Stomach (tissue), 9 donors: ENCODE results near the gene COL25A1. TPM values are rescaled to one million over a fixed set of nuclear protein-coding genes. Genes with fewer than 3 reads are reported as not detected.
A peak's percentile ranks its signal among the peaks of the same experiment; 100 is the strongest.

ENCODE experiments used
- DNase-seq, 2 donors: peaks; one replicate each; pipeline versions ENCODE4 v3.0.0 to v3.0.0-alpha.2; 2013 to 2019
- H3K27ac ChIP-seq, 5 donors: fragments of 200-600 bp in 4 of 5; sonication (generic) in 4 of 5; one replicate each; pipeline ENCODE4 v1.5.1; 2013 to 2019; ENCODE audit warnings: mild to moderate bottlenecking in 1 of 5, moderate library complexity in 1 of 5
- H3K27me3 ChIP-seq, 3 donors: fragments of 200-600 bp; sonication (generic); one replicate each; pipeline ENCODE4 v1.5.1; 2017 to 2019; ENCODE audit warnings: mixed run types in 1 of 3
- H3K36me3 ChIP-seq, 4 donors: fragments of 200-600 bp; sonication (generic); 1 replicate in 3 of 4; 2 replicates in 1 of 4; pipeline ENCODE4 v1.5.1; 2016 to 2019
- H3K4me1 ChIP-seq, 4 donors: fragments of 200-600 bp; sonication (generic); one replicate each; pipeline ENCODE4 v1.5.1; 2016 to 2019
- H3K4me3 ChIP-seq, 4 donors: fragments of 200-600 bp; sonication (generic) in 3 of 4; one replicate each; pipeline ENCODE4 v1.5.1; 2016 to 2019; ENCODE audit warnings: mild to moderate bottlenecking in 1 of 4
- H3K9me3 ChIP-seq, 4 donors: fragments of 200-600 bp; sonication (generic); one replicate each; pipeline ENCODE4 v1.5.1; 2016 to 2019
- CTCF ChIP-seq, 7 experiments: fragments of 450-650 bp in 4 of 7; fragments of 200-600 bp in 3 of 7; sonication (generic) in 3 of 7; IDR thresholded peaks; one replicate each; pipeline ENCODE4 v1.5.1; 2016 to 2019; ENCODE audit warnings: antibody characterized with exemption in 7 of 7, control low read depth in 2 of 7, mild to moderate bottlenecking in 1 of 7
- EP300 ChIP-seq: sonication (generic); formaldehyde crosslinking; IDR thresholded peaks from one replicate; pipeline ENCODE4 v1.6.1; 2017; ENCODE audit warnings: antibody characterized with exemption
- POLR2A ChIP-seq, 4 donors: fragments of 450-650 bp; IDR thresholded peaks; one replicate each; pipeline ENCODE4 v1.6.1; 2016; ENCODE audit warnings: antibody characterized with exemption in 4 of 4, control low read depth in 2 of 4, mild to moderate bottlenecking in 1 of 4, moderate library complexity in 1 of 4
- POLR2AphosphoS5 ChIP-seq, 3 donors: sonication (generic); formaldehyde crosslinking; IDR thresholded peaks; one replicate each; pipeline ENCODE4 v1.6.1; 2016; ENCODE audit warnings: antibody characterized with exemption in 3 of 3
- WGBS, 5 donors: extraction: QIAGEN DNeasy Blood & Tissue Kit in 3 of 5; methylation state at CpG; one replicate each; pipeline versions ENCODE4 v1.1.5 to v1.1.7; 2013 to 2018; 5-methylcytosine and 5-hydroxymethylcytosine counted together
- intact Hi-C: fragments of 100-400 bp; cut with DNase I; formaldehyde crosslinking; loops from one replicate; pipeline ENCODE4 v1.15.1; 2023; ENCODE audit warnings: low total_unique reads
- polyA plus RNA-seq, 3 donors: library from polyadenylated mRNA; stranded (reverse); fragments of 200-250 nt; gene quantifications; one replicate each; pipeline ENCODE4 v1.2.3, GENCODE V29; 2013
- total RNA-seq, 5 donors: library from RNA; depleted of rRNA; stranded (reverse); fragments of >200 nt; gene quantifications; one replicate each; pipeline versions ENCODE4 v1.1.0 to v1.2.3, GENCODE V29; 2014 to 2016
- donor health status: healthy with polysubstance abuse.
- donor health status: Bipolar disorder and iron deficiency.
- donor health status: healthy.

Gene COL25A1
- total and polyA plus RNA-seq, 8 donors, result 0.10 to 4.1 (median 1.5) TPM; not detected in 5

- intact Hi-C loops, result no loop called here
- 73 to 83% (median 78%) methylated on average over 4 of the region's 4 CpGs for WGBS, 5 donors
- H3K36me3 ChIP-seq, result no peaks in the 10 kb centered on the region
- TF ChIP-seq POLR2AphosphoS5 (IDR thresholded peaks at IDR 0.05) (no peak), POLR2A (IDR thresholded peaks at IDR 0.05) (no peak), CTCF (IDR thresholded peaks at IDR 0.05) (no peak), EP300 (no peak)
- no peak for DNase-seq
- no peak overlapping the region for H3K27ac ChIP-seq
- H3K4me1 ChIP-seq, result no peaks in the 10 kb centered on the region
- H3K4me3 ChIP-seq, result no peak overlapping the region
- no peaks in the 10 kb centered on the region for H3K9me3 ChIP-seq
- H3K27me3 ChIP-seq, result no peaks in the 10 kb centered on the region
Observed at GRCh38 chr4:108838451-108838850, 464.0 kb downstream of the COL25A1 start.

- WGBS, 5 donors, result 27 to 35% (median 33%) methylated on average over 3 of the region's 3 CpGs
- Histone ChIP-seq H3K9me3 (no peaks in the 10 kb centered on the region), H3K36me3 (no peaks in the 10 kb centered on the region), H3K4me3 (no peak overlapping the region), H3K27ac (no peak overlapping the region), H3K27me3 (no peaks in the 10 kb centered on the region), H3K4me1 (peaks cover 0 to 14% (median 8%) of the 10 kb centered on the region in 4 donors)
- DNase-seq, result peak in 1 of 2 donors; percentile 60
- intact Hi-C loops, result no loop called here
- TF ChIP-seq CTCF (IDR thresholded peaks at IDR 0.05), result peak in 4 of 7 experiments; percentile 25 to 46 (median 31)
- no peak for TF ChIP-seq EP300
Observed at GRCh38 chr4:108834835-108835384, 467.5 kb downstream of the COL25A1 start.

GRCh38 chr4:108834166-108834834, 468.2 kb downstream of the COL25A1 start:
- TF ChIP-seq POLR2A (IDR thresholded peaks at IDR 0.05) (no peak), POLR2AphosphoS5 (IDR thresholded peaks at IDR 0.05) (no peak), EP300 (no peak), CTCF (IDR thresholded peaks at IDR 0.05) (no peak)
- H3K9me3 ChIP-seq, result no peaks in the 10 kb centered on the region
- no peak overlapping the region for H3K4me3 ChIP-seq
- peaks cover 0 to 18% (median 8%) of the 10 kb centered on the region in 4 donors for H3K4me1 ChIP-seq
- intact Hi-C loops, result no loop called here
- no peaks in the 10 kb centered on the region for H3K27me3 ChIP-seq
- H3K27ac ChIP-seq, result no peak overlapping the region
- no peak for DNase-seq
- no peaks in the 10 kb centered on the region for H3K36me3 ChIP-seq
- 74 to 77% (median 75%) methylated on average over 9 of the region's 9 CpGs for WGBS, 5 donors

GRCh38 chr4:108833046-108833445, 469.4 kb downstream of the COL25A1 start:
- TF ChIP-seq CTCF (IDR thresholded peaks at IDR 0.05) (no peak), POLR2AphosphoS5 (IDR thresholded peaks at IDR 0.05) (no peak), EP300 (no peak), POLR2A (IDR thresholded peaks at IDR 0.05) (no peak)
- Histone ChIP-seq H3K27ac (no peak overlapping the region), H3K27me3 (no peaks in the 10 kb centered on the region), H3K4me3 (no peak overlapping the region), H3K4me1 (peaks cover 0 to 18% (median 11%) of the 10 kb centered on the region in 4 donors), H3K9me3 (no peaks in the 10 kb centered on the region), H3K36me3 (no peaks in the 10 kb centered on the region)
- DNase-seq, result peak in 1 of 2 donors; percentile 28
- WGBS, 5 donors, result 85 to 90% (median 88%) methylated on average over 4 of the region's 4 CpGs
- intact Hi-C loops, result no loop called here
